NT2/D1 (cell line): Measurements from ENCODE around the gene UBL3.

Source experiments
- DNase-seq: peaks from one replicate; pipeline ENCODE4 v3.0.0-alpha.2; 2011; ENCODE audit warnings: low read depth, low spot score
- H3K27me3 ChIP-seq: 2 replicates; pipeline ENCODE4 v1.6.0; 2011; ENCODE audit warnings: mild to moderate bottlenecking; ENCODE audit not compliant: insufficient read length, insufficient read depth
- H3K36me3 ChIP-seq: 2 replicates; pipeline ENCODE4 v1.6.1; 2011; ENCODE audit warnings: mild to moderate bottlenecking, low read length, mixed read lengths; ENCODE audit not compliant: insufficient read depth, insufficient read length
- H3K4me1 ChIP-seq: 2 replicates; pipeline ENCODE4 v1.5.1; 2011; ENCODE audit not compliant: insufficient read depth, insufficient read length
- H3K4me3 ChIP-seq: 2 replicates; pipeline ENCODE4 v1.5.1; 2011; ENCODE audit warnings: low read depth; ENCODE audit not compliant: insufficient read length
- H3K9ac ChIP-seq: 2 replicates; pipeline ENCODE4 v1.6.0; 2011; ENCODE audit warnings: low read depth; ENCODE audit not compliant: insufficient read length
- H3K9me3 ChIP-seq: 2 replicates; pipeline ENCODE4 v1.5.1; 2011; ENCODE audit warnings: mild to moderate bottlenecking, low read length; ENCODE audit not compliant: insufficient read depth
- SUZ12 ChIP-seq: IDR thresholded peaks from 2 replicates; pipeline ENCODE4 v1.6.1; 2011; ENCODE audit not compliant: insufficient read length, insufficient read depth; ENCODE audit errors: extremely low read depth
- YY1 ChIP-seq: IDR thresholded peaks from 2 replicates; pipeline ENCODE4 v1.6.1; 2011; ENCODE audit not compliant: insufficient read length, insufficient read depth
- ZNF274 ChIP-seq: IDR thresholded peaks from 2 replicates; pipeline ENCODE4 v1.6.1; 2011; ENCODE audit warnings: mild to moderate bottlenecking, low read depth, low read length

Gene UBL3

DNA sequence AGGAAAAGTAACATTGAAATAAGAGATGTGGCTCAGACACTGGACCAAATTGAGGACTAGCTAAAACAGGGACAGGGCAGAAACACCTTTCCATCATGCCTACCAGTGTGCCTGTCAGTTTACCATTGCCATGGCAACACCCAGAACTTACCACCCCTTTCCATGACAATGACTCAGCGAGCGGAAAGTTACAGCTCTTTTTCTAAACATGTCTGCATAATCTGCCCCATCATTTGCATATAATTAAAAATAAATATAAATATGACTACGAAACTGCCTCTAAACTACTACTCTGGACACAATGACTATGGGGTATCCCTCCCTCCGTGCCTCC lies 96.0 kb downstream of the UBL3 start:
- H3K36me3 ChIP-seq, result no peaks in the 10 kb centered on the region
- no peak for DNase-seq
- TF ChIP-seq ZNF274, result no peak
- no peak for TF ChIP-seq SUZ12
- TF ChIP-seq YY1, result no peak

DNA sequence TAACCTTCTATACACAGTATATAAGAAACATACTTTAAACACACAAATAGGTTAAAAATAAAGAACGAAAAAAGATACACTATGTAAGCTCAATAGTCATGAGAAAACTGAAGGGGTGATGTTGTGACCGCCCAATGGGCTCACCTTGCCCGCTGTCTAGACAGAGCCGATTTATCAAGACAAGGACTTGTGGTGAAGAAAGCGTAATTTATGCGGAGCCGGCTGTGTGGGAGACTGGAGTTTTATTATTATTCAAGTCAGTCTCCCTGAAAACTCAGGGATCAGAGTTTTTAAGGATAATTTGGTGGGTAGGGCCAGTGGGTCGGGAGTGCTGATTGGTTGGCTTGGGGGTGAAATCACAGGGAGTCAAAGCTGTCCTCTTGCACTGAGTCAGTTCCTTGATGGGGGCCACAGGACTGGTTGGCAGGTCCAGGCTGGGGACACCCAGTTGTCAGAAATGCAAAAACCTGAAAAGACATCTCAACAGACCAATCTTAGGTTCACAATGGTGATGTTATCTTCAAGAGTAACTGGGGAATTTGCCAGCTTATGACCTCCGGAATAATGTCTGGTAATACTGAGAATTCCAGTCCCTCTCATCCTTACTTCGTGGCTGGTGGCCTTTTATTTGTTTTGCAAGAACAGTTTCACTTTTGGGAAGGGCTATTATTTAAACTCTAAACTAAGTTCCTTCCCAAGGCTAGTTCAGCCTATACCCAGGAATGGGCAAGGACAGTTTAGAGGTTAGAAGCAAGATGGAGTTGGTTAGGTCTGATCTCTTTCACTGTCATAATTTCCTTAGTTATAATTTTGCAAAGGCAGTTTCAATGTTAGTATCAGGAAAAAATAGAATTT lies 96.6 kb downstream of the UBL3 start:
- no peaks in the 10 kb centered on the region for H3K27me3 ChIP-seq
- H3K4me3 ChIP-seq, result no peak overlapping the region
- TF ChIP-seq SUZ12 (no peak), ZNF274 (no peak), YY1 (no peak)
- H3K9me3 ChIP-seq, result no peaks in the 10 kb centered on the region
- DNase-seq, result no peak
- H3K36me3 ChIP-seq, result no peaks in the 10 kb centered on the region
- no peak overlapping the region for H3K9ac ChIP-seq
- no peaks in the 10 kb centered on the region for H3K4me1 ChIP-seq

More for the DNA sequence above, 96.0 kb downstream of the UBL3 start:
- H3K9ac ChIP-seq, result no peak overlapping the region
- no peak overlapping the region for H3K4me3 ChIP-seq
- no peaks in the 10 kb centered on the region for H3K4me1 ChIP-seq
- H3K27me3 ChIP-seq, result no peaks in the 10 kb centered on the region
- no peaks in the 10 kb centered on the region for H3K9me3 ChIP-seq

DNA sequence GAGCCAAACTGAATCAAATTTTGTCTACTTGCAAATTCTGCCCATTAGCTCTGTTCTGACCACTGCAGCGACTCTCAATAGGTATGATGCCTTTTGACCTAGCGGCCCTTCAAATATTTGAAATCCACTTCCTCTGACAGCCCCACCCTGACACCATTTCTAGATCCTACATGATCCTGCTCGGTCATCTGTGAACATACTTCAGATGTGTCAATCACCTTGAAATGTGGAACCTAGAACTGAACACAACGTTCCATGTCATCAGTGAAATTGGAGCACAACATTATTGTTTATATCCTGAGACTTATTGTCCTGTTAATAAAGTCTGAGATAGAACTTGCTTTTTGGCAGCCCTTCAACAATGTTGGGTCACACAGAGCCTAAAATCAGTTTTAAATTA lies 98.2 kb downstream of the UBL3 start:
- no peaks in the 10 kb centered on the region for H3K27me3 ChIP-seq
- H3K36me3 ChIP-seq, result no peaks in the 10 kb centered on the region
- H3K4me3 ChIP-seq, result no peak overlapping the region
- no peak for DNase-seq
- no peaks in the 10 kb centered on the region for H3K9me3 ChIP-seq
- no peak overlapping the region for H3K9ac ChIP-seq
- no peaks in the 10 kb centered on the region for H3K4me1 ChIP-seq
- no peak for TF ChIP-seq SUZ12
- TF ChIP-seq YY1, result no peak
- no peak for TF ChIP-seq ZNF274

DNA sequence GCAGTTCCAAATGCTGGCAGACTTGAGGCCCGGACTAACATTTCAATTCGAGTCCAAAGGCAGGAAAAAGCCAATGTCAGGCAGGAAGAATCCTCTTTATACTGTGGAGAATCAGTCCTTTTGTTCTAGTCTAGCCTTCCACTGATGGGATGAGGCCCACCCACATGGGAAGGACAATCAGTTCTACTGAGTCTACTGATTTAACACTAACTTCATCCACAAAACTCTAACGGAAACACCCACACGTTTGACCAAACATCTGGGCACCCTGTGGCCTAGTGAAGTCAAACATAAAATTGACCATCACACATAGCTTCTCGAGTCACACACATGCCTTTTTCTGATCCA lies 100.3 kb downstream of the UBL3 start:
- H3K36me3 ChIP-seq, result no peaks in the 10 kb centered on the region
- no peaks in the 10 kb centered on the region for H3K27me3 ChIP-seq
- no peaks in the 10 kb centered on the region for H3K4me1 ChIP-seq
- TF ChIP-seq ZNF274 (no peak), SUZ12 (no peak), YY1 (no peak)
- no peak overlapping the region for H3K4me3 ChIP-seq
- H3K9ac ChIP-seq, result no peak overlapping the region
- H3K9me3 ChIP-seq, result no peaks in the 10 kb centered on the region
- DNase-seq, result no peak

DNA sequence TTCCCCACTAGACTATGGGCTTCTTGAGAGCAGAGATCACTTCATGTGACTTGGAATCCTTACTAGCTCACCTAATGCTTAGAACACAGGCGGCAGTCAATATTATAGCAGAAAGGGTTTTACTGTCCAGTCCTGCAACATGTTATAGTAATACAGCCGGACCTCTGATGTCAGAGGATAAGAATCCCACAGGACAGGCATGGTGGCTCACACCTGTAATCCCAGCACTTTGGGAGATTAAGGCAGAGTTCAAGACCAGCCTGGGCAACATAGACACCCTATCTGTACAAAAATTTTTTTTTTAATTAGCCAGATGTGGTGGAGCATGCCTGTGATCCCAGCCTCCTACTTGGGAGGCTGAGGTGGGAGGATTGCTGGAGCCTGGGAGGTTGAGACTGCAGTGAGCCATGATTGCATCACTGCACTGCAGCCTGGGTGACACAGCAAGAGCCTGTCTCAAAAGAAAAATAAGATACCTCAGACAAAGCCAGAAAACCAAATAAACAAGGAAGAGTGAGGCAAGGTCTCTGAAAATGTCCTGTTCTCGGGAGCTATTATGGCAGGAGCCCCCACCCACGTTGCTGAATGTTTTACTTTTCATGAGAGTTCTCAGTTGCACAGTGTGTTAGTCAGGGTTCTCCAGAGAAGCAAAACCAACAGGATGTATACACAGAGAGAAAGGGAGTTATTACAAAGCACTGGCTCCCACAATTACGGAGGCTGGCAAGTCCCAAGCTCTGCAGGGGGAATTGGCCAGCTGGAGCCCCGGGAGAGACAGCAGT lies 100.8 kb downstream of the UBL3 start:
- Histone ChIP-seq H3K27me3 (no peaks in the 10 kb centered on the region), H3K9me3 (no peaks in the 10 kb centered on the region), H3K36me3 (no peaks in the 10 kb centered on the region), H3K4me1 (no peaks in the 10 kb centered on the region), H3K9ac (no peak overlapping the region), H3K4me3 (no peak overlapping the region)
- no peak for DNase-seq
- TF ChIP-seq SUZ12 (no peak), ZNF274 (no peak), YY1 (no peak)

GRCh38 chr13:29748097-29748496 lies 102.3 kb downstream of the UBL3 start:
- TF ChIP-seq YY1 (no peak), SUZ12 (no peak), ZNF274 (no peak)

GRCh38 chr13:29746148-29746677 lies 104.2 kb downstream of the UBL3 start:
- no peaks in the 10 kb centered on the region for H3K36me3 ChIP-seq
- H3K27me3 ChIP-seq, result no peaks in the 10 kb centered on the region
- no peak overlapping the region for H3K9ac ChIP-seq
- peaks cover 4% of the 10 kb centered on the region for H3K4me1 ChIP-seq
- no peak for DNase-seq
- H3K4me3 ChIP-seq, result no peak overlapping the region
- H3K9me3 ChIP-seq, result no peaks in the 10 kb centered on the region
- no peak for TF ChIP-seq YY1
- TF ChIP-seq SUZ12, result no peak
- TF ChIP-seq ZNF274, result no peak

More at GRCh38 chr13:29748097-29748496, 102.3 kb downstream of the UBL3 start:
- Histone ChIP-seq H3K36me3 (no peaks in the 10 kb centered on the region), H3K9ac (no peak overlapping the region), H3K4me1 (peaks cover 2% of the 10 kb centered on the region), H3K27me3 (no peaks in the 10 kb centered on the region), H3K9me3 (no peaks in the 10 kb centered on the region), H3K4me3 (no peak overlapping the region)
- DNase-seq, result no peak
